Fibroblast of lung (primary cell): ENCODE measurements around the gene CDH26. TPM values are rescaled to one million over a fixed set of nuclear protein-coding genes. Genes with fewer than 3 reads are reported as not detected.

ENCODE experiments used
- DNase-seq, 2 donors: peaks; one replicate each; pipeline versions ENCODE4 v3.0.0 to v3.0.0-alpha.2; 2010; ENCODE audit warnings: low read depth in 2 of 2
- H2AFZ ChIP-seq: 2 replicates; pipeline ENCODE4 v1.5.1; 2012; ENCODE audit warnings: low read length, control low read depth, inconsistent platforms
- H3K27ac ChIP-seq: 2 replicates; pipeline ENCODE4 v1.5.1; 2011; ENCODE audit warnings: low read length, control low read depth; ENCODE audit not compliant: insufficient read depth
- H3K27me3 ChIP-seq: 2 replicates; pipeline ENCODE4 v1.5.1; 2011; ENCODE audit warnings: mild to moderate bottlenecking, low read length; ENCODE audit not compliant: control insufficient read depth, insufficient read depth
- H3K36me3 ChIP-seq: 2 replicates; pipeline ENCODE4 v1.5.1; 2011; ENCODE audit warnings: low read length; ENCODE audit not compliant: control insufficient read depth, insufficient read depth
- H3K4me1 ChIP-seq: 2 replicates; pipeline ENCODE4 v1.5.1; 2011; ENCODE audit warnings: low read length; ENCODE audit not compliant: control insufficient read depth, insufficient read depth; ENCODE audit errors: extremely low read depth
- H3K4me2 ChIP-seq: 2 replicates; pipeline ENCODE4 v1.5.1; 2011; ENCODE audit warnings: low read length, control low read depth; ENCODE audit not compliant: insufficient read depth; ENCODE audit errors: extremely low read depth
- H3K4me3 ChIP-seq, 4 experiments: fragments of 200-600 bp in 1 of 4; sonication (generic) in 1 of 4; replicated peaks in 1 of 4; 2 replicates each; pipeline ENCODE4 v1.5.1; 2011 to 2016; ENCODE audit warnings: low read length in 4 of 4, low read depth in 3 of 4, mild to moderate bottlenecking in 3 of 4, control low read depth in 2 of 4, inconsistent platforms in 1 of 4, mixed read lengths in 1 of 4; ENCODE audit not compliant: insufficient read depth in 1 of 4; ENCODE audit errors: control extremely low read depth in 1 of 4
- H3K79me2 ChIP-seq: 2 replicates; pipeline ENCODE4 v1.5.1; 2012; ENCODE audit warnings: mild to moderate bottlenecking, low read length, inconsistent platforms; ENCODE audit not compliant: control insufficient read depth, insufficient read depth
- H3K9ac ChIP-seq: 2 replicates; pipeline ENCODE4 v1.5.1; 2011; ENCODE audit warnings: mild to moderate bottlenecking, low read length, control low read depth; ENCODE audit not compliant: insufficient read depth
- H3K9me3 ChIP-seq: 2 replicates; pipeline ENCODE4 v1.5.1; 2012; ENCODE audit warnings: low read depth, low read length; ENCODE audit not compliant: control insufficient read depth, insufficient read depth
- H4K20me1 ChIP-seq: 2 replicates; pipeline ENCODE4 v1.5.1; 2011; ENCODE audit warnings: low read length; ENCODE audit not compliant: control insufficient read depth, insufficient read depth; ENCODE audit errors: extremely low read depth
- EZH2 ChIP-seq: IDR thresholded peaks from 2 replicates; pipeline ENCODE4 v1.5.1; 2012; ENCODE audit warnings: low read length, control low read depth, mild to moderate bottlenecking; ENCODE audit errors: missing control alignments
- polyA minus RNA-seq: library from RNA; depleted of rRNA, polyadenylated mRNA; stranded (reverse); fragments of >200 nt; gene quantifications from 2 replicates; pipeline ENCODE4 v1.2.3, GENCODE V29; 2011; ENCODE audit warnings: low replicate concordance
- polyA plus RNA-seq, 2 donors: library from polyadenylated mRNA; depleted of rRNA in 1 of 2; stranded (reverse) in 1 of 2; unstranded in 1 of 2; fragments of >200 nt; gene quantifications; 2 replicates each; pipeline ENCODE4 v1.2.1, GENCODE V29; 2011 to 2012; ENCODE audit warnings: missing spikeins in 1 of 2
- total RNA-seq: library from RNA; depleted of rRNA; stranded (reverse); fragments of >200 nt; gene quantifications from 2 replicates; pipeline ENCODE4 v1.2.1, GENCODE V29; 2014
- TF ChIP-seq, protein P1 (sequence below), 2 donors: IDR thresholded peaks in 1 of 2; conservative IDR thresholded peaks in 1 of 2; 1 replicate in 1 of 2; 2 replicates in 1 of 2; pipeline ENCODE4 v1.5.1; 2011 to 2012; ENCODE audit warnings: low read length in 2 of 2, control low read depth in 1 of 2, inconsistent platforms in 1 of 2, low read depth in 1 of 2, mild to moderate bottlenecking in 1 of 2

CDH26 gene
- total RNA-seq (0.26 and 0.50 TPM in 2 replicates), polyA plus RNA-seq (0.05 and 0.12 TPM in 2 replicates), polyA minus RNA-seq (2.9 TPM in 1 of 2 replicates, not detected in the other)
- not detected in 2 replicates for polyA plus RNA-seq (2012)

DNA sequence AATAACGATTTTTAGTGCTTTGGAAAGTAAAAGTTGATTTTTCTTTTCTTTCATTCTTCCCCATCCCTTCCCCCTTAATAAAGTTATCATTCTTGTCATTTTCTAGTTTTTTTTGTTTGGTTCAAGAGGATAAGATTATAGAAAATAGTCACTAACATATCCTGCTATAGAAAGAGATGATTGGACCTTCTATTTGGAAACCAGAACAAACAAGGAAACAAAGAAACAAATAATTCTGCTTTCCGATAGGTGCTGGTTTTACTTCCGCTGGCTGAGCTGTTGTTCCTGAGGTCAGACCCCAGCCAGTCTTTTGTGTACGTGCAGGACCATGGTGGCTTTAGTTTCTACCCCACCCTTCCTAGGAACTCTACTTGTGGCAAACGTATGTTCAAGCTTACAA is at the start of gene CDH26:
TSS of gene CDH26 (plus strand) at position 301 of the 400 bp plus-strand sequence. CDS start 304 bp downstream, outside the sequence.
- Histone ChIP-seq H3K4me2 (no peak within 1 kb of the TSS), H3K4me3 (no peak within 1 kb of the TSS), H3K36me3 (no peaks in the 10 kb centered on the region), H3K9me3 (no peaks in the 10 kb centered on the region), H4K20me1 (no peaks in the 10 kb centered on the region), H3K27ac (no peak within 1 kb of the TSS), H3K79me2 (no peaks in the 10 kb centered on the region), H3K9ac (no peak within 1 kb of the TSS), H2AFZ (no peak within 1 kb of the TSS), H3K27me3 (no peaks in the 10 kb centered on the region), H3K4me1 (no peaks in the 10 kb centered on the region)
- TF ChIP-seq, protein P1, sequence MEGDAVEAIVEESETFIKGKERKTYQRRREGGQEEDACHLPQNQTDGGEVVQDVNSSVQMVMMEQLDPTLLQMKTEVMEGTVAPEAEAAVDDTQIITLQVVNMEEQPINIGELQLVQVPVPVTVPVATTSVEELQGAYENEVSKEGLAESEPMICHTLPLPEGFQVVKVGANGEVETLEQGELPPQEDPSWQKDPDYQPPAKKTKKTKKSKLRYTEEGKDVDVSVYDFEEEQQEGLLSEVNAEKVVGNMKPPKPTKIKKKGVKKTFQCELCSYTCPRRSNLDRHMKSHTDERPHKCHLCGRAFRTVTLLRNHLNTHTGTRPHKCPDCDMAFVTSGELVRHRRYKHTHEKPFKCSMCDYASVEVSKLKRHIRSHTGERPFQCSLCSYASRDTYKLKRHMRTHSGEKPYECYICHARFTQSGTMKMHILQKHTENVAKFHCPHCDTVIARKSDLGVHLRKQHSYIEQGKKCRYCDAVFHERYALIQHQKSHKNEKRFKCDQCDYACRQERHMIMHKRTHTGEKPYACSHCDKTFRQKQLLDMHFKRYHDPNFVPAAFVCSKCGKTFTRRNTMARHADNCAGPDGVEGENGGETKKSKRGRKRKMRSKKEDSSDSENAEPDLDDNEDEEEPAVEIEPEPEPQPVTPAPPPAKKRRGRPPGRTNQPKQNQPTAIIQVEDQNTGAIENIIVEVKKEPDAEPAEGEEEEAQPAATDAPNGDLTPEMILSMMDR (conservative IDR thresholded peaks at IDR 0.05 in 1 of 2, IDR thresholded peaks at IDR 0.05 in 1 of 2; ENCODE audit: low read depth in 1 of 2, low read length in 2 of 2), result no peak
- TF ChIP-seq EZH2, result no peak
- no peak for DNase-seq

DNA sequence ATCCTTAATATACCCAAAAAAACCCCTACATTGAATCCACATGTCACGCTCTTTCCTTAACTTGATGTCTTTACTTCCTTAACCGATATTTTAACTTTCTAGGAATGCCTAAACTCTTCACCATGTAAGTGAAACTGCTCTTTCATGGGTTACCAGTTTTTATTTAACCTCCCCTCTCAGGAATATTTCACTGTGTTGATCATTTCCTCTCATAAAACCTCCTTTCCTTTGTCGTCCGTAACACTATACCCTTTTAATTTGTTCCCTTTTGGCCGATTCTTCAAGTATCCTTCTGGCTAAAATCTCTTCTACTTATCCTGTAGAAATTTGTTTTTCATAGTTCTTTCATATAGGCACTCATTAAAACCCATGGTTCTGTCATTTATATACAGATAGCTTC is 49.4 kb upstream of the CDH26 start:
- no peak overlapping the region for H3K4me2 ChIP-seq
- no peak overlapping the region for H3K9ac ChIP-seq
- no peak for TF ChIP-seq EZH2
- TF ChIP-seq, protein P1 (conservative IDR thresholded peaks at IDR 0.05 in 1 of 2, IDR thresholded peaks at IDR 0.05 in 1 of 2; ENCODE audit: low read depth in 1 of 2, low read length in 2 of 2), result no peak
- no peaks in the 10 kb centered on the region for H3K27me3 ChIP-seq
- H4K20me1 ChIP-seq, result no peaks in the 10 kb centered on the region
- H3K79me2 ChIP-seq, result no peaks in the 10 kb centered on the region
- no peak for DNase-seq
- H3K4me3 ChIP-seq, result no peak overlapping the region
- no peaks in the 10 kb centered on the region for H3K4me1 ChIP-seq
- no peaks in the 10 kb centered on the region for H3K36me3 ChIP-seq
- H3K27ac ChIP-seq, result no peak overlapping the region
- no peak overlapping the region for H2AFZ ChIP-seq
- no peaks in the 10 kb centered on the region for H3K9me3 ChIP-seq

DNA sequence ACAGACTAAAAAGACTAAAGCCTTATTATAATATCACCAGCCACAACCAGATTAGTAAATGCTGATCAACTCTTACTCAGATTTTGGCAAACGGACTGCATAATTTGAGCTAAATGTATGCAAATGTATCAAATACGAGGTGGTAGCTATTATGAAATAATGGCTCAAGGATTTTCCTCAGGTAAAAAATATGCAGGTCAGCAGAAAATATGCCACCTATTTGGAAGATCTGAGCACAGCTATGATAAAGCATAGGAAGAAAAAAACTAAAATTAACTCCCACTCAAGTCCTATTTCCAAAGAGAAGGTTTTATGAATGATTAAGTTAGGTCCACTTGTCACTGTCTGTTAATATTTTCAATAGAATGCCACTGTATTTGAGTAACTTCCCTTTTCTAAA is 47.2 kb upstream of the CDH26 start:
- TF ChIP-seq EZH2, result no peak
- TF ChIP-seq, protein P1 (conservative IDR thresholded peaks at IDR 0.05 in 1 of 2, IDR thresholded peaks at IDR 0.05 in 1 of 2; ENCODE audit: low read depth in 1 of 2, low read length in 2 of 2), result no peak
- Histone ChIP-seq H3K4me2 (no peak overlapping the region), H3K27me3 (no peaks in the 10 kb centered on the region), H3K27ac (no peak overlapping the region), H3K9ac (no peak overlapping the region), H4K20me1 (no peaks in the 10 kb centered on the region), H3K4me3 (no peak overlapping the region), H3K79me2 (no peaks in the 10 kb centered on the region), H3K4me1 (no peaks in the 10 kb centered on the region), H2AFZ (no peak overlapping the region), H3K9me3 (no peaks in the 10 kb centered on the region), H3K36me3 (no peaks in the 10 kb centered on the region)
- no peak for DNase-seq
